Renal cortical epithelial cell (primary cell): ENCODE data around the gene IL17RE. TPM values are rescaled to one million over a fixed set of nuclear protein-coding genes. Genes with fewer than 3 reads are reported as not detected.

Experiments
- DNase-seq: peaks from one replicate; pipeline ENCODE4 v3.0.0-alpha.2; 2011; ENCODE audit warnings: low read depth
- total RNA-seq: library from RNA; depleted of rRNA; stranded (reverse); fragments of >200 nt; gene quantifications from 2 replicates; pipeline ENCODE4 v1.2.3, GENCODE V29; 2014

IL17RE gene
- total RNA-seq, 1 donor from 2014 or later = 1.3 TPM

DNA sequence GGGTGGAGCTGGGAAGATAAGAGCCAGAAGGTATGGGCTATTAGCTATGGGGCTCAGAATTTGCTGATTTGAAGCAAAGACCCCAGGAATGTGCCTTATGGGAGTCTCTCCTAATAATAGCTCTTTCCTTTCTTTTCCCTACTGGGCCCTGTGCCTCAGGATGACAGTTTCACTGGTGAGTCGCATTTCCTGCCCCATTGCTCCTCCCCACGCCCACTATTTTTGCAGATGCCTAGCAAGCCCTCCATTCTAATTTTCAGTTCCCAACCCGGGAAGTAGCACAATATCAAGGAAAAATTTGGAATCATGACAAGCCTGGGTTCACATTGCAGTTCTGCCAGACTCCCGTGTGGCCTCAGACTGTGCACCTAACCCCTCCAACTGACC lies 583 bp downstream of the IL17RE start:
- DNase-seq = no peak

DNA sequence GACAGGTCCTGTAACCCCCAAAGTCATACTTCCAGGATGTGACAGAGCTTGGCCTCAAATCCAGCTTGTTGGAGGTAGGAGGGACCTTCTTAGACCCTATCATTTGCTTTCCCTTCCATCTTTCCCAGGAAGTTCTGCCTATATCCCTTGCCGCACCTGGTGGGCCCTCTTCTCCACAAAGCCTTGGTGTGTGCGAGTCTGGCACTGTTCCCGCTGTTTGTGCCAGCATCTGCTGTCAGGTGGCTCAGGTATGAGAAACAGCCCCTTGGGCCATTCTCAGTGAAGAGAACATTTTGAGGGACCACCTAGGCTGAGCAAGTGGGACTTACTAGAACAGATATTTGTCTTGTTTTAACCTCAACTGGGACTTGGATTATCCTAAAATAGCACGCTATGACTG lies 1.3 kb downstream of the IL17RE start:
- no peak for DNase-seq

DNA sequence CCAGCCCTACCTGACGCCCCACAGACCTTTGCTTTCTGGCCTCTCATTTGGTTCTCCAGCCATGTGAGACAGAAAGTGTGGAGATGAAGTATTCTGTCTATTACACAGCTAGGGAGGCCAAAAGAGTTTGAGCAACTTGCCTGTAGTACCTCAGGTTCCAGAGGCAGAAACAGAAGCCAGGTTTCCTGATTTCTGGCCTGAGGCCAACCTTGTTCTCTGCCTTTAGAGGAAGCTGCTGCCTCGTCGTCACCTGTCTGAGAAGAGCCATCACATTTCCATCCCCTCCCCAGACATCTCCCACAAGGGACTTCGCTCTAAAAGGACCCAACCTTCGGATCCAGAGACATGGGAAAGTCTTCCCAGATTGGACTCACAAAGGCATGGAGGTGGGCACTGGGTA lies 3.8 kb downstream of the IL17RE start:
- no peak for DNase-seq

DNA sequence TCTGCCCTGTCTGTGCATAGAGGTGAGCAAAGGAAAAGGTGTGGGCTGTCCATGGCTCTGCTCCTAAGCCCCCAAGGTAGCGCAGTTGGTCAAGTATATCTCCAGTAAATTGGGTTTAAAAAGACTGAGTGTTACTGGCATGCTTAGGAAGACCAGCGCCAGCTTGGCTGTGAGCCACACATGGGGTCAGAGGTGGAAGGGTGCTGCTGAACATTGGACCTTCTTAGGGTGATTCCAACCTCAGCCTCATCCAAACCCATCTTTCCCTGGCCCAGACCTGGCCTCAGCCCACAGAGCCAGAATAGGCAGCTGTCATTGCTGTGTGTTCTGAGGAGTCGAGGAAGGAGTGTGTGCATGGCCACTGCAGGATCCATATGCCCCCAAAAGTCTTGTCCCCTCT lies 5.6 kb downstream of the IL17RE start:
- no peak for DNase-seq

DNA sequence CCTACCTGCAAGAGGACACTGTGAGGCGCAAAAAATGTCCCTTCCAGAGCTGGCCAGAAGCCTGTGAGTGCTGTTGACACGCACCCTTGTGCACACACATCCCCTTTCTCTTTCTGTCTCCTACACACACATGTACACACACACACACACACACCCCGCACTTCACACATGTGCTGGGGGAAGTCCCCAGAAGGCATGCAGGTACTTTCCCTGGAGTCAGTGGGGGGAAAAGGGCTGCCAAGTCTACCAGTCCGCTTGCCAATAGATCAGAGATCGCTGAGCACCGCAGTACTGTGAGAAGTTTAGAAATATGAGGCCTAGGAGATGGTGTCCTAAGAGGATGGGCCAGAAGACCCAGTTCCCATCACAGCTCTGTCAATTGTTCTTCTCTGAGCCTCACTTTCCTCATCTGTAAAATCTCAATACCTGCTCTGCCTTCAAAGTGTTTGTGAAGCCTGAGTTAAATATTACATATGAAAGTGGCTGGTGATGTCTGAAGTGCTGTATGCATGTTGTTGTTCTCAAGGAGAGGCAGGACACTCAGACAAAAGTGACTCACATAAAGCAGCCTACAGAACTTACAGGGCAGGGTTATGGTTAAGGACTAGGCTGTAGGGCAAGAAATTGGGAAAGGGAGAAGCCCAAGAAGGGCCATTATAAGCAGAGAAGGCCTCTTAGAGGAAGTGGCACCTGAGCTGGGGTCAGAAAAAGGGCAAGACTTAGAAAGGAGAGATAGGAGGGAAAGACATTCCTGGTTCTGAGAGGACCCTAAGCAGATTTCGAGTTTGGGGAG lies 6.8 kb downstream of the IL17RE start:
- peak; percentile 56 for DNase-seq

DNA sequence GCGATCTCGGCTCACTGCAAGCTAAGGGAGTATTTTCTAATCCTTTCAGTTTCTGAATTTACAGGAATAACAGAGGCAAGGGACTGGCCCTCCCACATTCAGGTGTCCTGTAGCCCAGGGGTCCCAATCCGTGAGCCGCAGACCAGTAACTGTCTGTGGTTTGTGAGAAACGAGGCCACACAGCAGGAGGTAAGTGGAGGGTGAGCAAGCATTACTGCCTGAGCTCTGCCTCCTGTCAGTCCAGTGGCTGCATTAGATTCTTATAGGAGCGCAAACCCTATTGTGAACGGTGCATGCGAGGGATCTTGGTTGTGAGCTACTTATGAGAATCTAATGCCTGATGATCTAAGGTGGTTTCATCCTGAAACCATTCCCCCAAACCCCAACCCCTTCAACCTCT lies 9.2 kb downstream of the IL17RE start:
- DNase-seq = no peak

DNA sequence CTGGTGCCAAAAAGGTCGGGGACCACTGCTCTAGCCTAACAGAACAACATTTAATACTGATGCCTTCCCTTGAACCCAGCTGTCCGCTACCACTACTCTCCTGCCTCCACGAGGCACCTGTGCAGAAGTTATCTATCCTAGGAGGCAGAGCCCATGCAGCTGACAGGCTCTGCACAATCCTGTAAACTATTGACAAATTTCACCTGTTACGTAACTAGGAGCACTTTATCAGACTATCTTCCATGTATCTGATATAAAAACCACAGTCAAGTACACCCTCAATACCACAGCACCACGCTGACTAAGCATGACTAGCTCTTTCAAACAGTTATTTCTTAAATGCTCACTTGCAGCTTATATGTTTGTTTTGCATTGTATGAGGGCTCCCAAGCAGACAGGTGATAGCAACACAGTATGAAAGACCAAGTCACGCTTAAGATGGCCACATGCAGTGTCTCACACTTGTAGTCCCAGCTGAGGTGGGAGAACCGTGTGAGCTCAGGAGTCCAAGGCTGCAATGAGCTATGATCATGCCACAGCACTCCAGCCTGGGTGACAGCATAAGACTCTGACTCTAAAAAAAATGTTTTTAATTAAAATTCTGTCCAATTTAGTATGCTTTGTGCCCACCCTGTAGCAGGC lies 9.8 kb downstream of the IL17RE start:
- DNase-seq = peak; percentile 76

DNA sequence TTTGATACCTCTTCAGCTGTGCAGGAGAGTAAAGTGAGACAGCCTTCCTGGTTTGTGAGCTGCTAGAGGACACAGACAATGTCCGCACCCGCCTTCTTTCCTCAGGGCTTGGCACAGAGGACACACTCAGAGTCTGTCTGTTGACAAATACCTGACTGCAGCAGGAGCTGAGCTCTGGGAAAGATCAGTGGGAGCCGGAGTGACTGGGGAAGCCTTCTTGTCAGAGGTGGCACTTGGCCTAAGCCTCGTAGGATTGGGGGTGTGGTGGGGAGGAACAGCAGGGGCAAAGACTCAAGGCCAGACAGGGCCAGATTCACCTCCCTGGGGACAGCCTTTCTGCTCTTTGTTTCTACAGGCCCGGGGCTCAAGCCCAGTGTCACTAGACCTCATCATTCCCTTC lies 11.0 kb downstream of the IL17RE start:
- no peak for DNase-seq

DNA sequence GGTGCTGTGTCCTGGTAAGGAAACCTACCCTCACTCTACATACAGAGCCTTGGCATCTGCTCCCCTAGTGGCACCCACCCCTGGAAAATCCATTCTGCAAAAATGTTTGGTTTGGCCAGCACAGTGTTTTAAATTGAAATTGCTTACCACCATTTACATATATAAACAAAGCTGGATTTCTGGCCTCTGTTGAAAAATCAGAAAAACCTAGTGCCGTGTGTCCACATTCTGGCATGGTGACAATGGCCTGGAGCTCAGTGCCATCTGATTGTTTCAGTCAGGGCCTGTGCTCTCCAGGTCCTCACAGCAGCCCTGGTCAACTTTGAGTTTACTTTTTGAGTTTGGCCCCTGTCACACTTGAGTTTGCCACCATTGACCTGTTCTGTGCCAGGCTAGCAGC lies 11.4 kb downstream of the IL17RE start:
- no peak for DNase-seq

DNA sequence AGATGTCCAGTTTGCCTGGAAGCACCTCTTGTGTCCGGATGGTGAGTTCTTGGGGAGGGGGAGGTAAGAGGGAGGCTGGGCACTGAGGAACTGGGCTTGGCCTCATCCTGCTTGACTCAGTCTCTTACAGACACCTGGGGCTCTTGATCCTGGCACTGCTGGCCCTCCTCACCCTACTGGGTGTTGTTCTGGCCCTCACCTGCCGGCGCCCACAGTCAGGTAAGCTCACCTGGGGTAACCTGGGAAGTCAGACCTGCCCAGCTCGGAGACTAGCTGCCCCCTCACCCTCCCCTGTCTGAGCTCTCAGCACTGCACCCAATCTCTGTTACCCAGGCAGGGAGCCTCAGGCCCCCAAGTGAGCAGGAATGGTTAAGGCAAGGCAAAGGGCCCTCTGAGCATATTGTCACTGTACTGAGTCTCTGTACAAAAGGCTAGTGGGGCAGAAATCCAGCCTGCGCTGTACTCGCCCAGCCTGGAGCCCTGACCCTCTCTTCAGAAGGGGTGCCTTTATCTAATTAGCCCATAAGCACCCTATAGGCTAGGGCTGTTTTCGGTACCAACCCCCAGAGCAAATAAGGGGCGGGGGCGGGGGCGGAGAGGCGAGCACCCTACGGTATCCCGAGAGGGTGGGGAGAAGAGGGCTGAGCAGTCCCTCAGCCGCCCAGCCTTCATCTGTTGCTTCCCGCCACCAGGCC lies 12.1 kb downstream of the IL17RE start:
- no peak for DNase-seq

DNA sequence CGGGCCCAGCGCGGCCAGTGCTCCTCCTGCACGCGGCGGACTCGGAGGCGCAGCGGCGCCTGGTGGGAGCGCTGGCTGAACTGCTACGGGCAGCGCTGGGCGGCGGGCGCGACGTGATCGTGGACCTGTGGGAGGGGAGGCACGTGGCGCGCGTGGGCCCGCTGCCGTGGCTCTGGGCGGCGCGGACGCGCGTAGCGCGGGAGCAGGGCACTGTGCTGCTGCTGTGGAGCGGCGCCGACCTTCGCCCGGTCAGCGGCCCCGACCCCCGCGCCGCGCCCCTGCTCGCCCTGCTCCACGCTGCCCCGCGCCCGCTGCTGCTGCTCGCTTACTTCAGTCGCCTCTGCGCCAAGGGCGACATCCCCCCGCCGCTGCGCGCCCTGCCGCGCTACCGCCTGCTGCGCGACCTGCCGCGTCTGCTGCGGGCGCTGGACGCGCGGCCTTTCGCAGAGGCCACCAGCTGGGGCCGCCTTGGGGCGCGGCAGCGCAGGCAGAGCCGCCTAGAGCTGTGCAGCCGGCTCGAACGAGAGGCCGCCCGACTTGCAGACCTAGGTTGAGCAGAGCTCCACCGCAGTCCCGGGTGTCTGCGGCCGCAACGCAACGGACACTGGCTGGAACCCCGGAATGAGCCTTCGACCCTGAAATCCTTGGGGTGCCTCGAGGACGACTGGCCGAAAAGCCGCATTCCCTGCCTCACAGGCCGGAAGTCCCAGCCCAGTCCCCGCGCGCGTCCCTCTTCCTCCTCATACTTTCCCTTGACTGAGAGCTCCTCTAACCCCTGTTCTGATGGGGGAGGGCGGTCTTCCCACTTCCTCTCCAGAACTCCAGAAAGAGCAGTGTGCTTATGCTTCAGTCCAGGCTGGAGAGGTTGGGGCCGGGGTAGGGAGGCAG lies 12.8 kb downstream of the IL17RE start:
- DNase-seq = no peak

DNA sequence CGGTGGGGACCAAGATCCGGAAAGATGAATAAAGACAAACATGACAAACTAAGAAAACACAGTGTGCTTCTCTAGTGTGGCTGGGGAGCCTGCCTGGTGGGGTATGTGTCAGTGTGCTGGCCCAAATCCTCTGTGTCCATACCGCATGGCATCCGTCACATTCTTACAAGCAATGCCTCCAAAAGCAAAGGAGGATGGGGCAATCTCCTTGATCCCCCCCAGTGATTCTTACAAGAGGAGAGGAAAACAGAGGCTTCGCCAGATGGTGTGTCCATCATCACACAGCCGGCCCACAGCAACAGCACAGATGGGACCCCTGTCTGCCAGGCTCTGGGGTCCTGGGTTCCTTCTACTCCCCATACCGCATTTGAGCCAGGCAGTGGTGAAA lies 13.7 kb downstream of the IL17RE start:
- no peak for DNase-seq

DNA sequence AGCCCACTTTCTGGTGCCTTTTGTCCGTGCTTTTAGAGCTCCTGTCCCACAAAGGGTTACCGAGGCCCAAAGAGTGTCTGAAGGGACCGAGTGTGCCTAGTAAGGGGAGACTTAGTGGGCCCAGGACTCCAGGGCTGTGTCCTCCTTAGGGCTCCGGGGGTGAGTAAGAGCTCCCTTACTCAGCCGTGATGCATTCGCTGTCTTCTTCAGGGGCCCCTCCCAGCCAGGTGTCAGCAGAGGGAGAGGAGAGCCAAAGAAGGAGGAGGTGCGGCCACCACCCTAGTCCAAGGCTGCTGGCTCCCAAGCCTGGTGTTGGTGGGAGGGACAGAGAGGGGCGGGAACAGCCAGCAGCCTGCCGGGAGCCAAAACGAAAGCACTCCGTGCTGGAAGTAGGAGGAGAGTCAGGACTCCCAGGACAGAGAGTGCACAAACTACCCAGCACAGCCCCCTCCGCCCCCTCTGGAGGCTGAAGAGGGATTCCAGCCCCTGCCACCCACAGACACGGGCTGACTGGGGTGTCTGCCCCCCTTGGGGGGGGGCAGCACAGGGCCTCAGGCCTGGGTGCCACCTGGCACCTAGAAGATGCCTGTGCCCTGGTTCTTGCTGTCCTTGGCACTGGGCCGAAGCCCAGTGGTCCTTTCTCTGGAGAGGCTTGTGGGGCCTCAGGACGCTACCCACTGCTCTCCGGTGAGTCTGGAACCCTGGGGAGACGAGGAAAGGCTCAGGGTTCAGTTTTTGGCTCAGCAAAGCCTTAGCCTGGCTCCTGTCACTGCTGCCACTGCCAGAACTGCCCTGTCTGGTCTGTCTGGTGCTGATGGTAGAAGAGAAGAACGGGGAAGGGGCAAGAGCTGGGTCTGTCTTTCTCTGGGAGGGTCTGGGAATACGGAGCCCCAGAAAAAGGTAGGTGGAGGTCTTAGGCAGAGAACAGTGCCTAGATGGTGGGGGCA lies 14.4 kb downstream of the IL17RE start, which contains the start of gene IL17RC:
Gene IL17RC, plus strand, starts transcription at position 365 of the 947 bp plus-strand sequence. Its CDS starts 218 bp downstream, at position 583.
- peak; percentile 79 for DNase-seq

DNA sequence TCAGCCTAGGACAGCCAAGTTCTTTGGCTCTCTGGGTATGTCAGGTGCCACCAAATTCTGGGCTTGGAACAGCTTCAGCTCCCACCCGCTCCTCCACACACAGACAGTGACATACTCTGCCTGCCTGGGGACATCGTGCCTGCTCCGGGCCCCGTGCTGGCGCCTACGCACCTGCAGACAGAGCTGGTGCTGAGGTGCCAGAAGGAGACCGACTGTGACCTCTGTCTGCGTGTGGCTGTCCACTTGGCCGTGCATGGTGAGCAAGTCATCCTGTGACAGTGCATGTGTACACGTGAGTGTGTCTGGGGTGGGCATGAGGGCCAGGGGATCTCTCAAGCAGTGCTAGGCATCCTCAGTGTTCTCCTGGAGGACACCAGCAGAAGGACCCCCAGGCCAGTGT lies 15.2 kb downstream of the IL17RE start:
- DNase-seq = no peak

DNA sequence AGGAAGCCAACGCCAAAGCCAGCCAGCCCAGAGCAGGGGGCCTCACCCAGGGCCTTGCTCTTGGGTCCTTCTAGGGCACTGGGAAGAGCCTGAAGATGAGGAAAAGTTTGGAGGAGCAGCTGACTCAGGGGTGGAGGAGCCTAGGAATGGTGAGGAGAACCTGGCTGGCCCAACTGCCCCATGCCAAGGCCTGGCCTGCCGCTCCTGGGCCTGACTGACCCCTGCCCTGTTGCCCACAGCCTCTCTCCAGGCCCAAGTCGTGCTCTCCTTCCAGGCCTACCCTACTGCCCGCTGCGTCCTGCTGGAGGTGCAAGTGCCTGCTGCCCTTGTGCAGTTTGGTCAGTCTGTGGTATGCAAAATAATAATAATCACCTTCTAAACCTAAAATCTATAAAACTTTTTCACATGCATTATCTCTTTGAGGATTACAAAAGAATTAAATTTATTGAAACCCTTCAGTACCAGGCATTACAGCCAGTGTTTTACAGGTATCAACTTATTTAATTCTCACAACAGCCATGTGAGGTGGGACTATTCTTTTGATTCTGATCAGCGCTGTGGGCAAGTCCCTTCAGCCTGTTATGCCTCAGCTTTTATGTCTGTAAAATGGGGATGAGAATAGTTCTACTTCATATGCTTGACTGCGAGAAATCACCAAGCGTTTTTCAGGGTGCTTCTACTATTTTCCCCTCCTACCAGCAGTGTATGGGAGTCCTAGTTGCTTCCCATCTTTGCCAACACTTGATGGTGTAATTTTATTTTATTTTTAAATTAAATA lies 15.8 kb downstream of the IL17RE start:
- no peak for DNase-seq

DNA sequence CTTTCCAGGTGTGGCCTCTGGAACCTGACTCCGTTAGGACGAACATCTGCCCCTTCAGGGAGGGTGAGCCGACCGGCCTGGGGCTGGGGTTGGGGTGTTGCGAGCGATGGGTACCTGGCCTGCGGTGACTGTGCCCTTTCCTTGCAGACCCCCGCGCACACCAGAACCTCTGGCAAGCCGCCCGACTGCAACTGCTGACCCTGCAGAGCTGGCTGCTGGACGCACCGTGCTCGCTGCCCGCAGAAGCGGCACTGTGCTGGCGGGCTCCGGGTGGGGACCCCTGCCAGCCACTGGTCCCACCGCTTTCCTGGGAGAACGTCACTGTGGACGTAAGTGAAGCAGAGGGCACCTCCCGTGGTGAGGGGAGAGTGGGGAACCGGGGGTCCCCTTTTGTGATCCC lies 25.5 kb downstream of the IL17RE start:
- DNase-seq = no peak

DNA sequence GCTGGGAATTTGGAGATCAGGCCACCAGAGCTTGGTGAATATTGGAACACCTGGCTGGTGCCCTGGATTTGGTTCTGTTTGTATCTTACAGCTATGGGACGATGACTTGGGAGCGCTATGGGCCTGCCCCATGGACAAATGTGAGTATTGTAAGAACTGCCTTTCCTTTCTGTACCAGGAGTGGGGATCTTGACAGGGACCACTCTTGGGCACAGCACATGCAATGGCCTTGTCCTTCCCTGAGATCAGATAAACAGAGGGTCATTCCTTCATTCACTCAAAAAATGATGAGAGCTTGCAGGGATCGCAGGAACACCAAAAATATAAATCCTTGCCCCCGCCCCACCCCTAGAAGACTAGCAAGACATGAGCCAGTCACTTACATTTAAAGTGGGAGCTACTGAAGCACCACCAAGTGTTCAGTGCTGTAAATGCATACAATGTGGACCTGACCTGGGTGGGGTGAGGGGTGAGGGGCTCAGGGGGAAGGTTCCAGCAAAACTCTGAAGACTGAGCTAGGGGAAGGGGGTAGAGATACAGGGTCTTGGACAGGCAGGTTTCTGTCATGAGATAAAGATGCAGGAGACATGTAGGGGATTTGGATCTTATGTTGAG lies 28.3 kb downstream of the IL17RE start:
- DNase-seq = no peak

DNA sequence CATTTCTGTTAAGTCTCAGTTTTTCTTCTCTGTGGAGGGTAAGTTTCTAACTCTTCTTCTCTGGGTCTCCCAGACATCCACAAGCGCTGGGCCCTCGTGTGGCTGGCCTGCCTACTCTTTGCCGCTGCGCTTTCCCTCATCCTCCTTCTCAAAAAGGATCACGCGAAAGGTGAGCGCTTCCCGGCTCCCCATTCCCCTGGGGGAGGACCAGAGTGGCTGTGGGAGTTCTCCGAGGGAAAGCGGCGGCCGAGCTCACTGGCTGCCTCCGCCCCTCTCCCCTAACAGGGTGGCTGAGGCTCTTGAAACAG lies 29.8 kb downstream of the IL17RE start:
- no peak for DNase-seq

DNA sequence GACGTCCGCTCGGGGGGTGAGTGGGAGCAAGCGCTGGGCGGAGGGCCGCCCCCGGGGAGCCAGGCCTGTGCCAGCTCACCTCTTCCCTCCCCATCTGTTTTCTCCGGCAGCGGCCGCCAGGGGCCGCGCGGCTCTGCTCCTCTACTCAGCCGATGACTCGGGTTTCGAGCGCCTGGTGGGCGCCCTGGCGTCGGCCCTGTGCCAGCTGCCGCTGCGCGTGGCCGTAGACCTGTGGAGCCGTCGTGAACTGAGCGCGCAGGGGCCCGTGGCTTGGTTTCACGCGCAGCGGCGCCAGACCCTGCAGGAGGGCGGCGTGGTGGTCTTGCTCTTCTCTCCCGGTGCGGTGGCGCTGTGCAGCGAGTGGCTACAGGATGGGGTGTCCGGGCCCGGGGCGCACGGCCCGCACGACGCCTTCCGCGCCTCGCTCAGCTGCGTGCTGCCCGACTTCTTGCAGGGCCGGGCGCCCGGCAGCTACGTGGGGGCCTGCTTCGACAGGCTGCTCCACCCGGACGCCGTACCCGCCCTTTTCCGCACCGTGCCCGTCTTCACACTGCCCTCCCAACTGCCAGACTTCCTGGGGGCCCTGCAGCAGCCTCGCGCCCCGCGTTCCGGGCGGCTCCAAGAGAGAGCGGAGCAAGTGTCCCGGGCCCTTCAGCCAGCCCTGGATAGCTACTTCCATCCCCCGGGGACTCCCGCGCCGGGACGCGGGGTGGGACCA lies 30.4 kb downstream of the IL17RE start:
- DNase-seq = peak; percentile 51
